PC-9 (cell line): ENCODE results near the gene SLC16A12.

Experiments
- CTCF ChIP-seq: fragments of 200-600 bp; sonication (generic); conservative IDR thresholded peaks from 2 replicates; pipeline ENCODE4 v1.6.1; 2017; ENCODE audit warnings: mixed run types, antibody characterized with exemption, mild to moderate bottlenecking, moderate library complexity
- EZH2 ChIP-seq: fragments of 200-600 bp; sonication (generic); IDR thresholded peaks from 2 replicates; pipeline ENCODE4 v1.8.0; 2017; ENCODE audit warnings: antibody characterized with exemption, low read depth

GRCh38 chr10:89428877-89429276 lies 106.5 kb downstream of the SLC16A12 start:
- TF ChIP-seq CTCF (no peak), EZH2 (no peak)
